COLO829 (cell line): ENCODE data around the gene CHCHD5.
"Not testable (repeated sequence)": the region's sequence is repeated elsewhere in the genome, so short reads cannot be mapped to it uniquely, and the experiment has no call there.

Experiments used
- DNase-seq: peaks from one replicate; pipeline ENCODE4 v3.0.0; 2012; ENCODE audit warnings: low spot score

CHCHD5 gene

DNA sequence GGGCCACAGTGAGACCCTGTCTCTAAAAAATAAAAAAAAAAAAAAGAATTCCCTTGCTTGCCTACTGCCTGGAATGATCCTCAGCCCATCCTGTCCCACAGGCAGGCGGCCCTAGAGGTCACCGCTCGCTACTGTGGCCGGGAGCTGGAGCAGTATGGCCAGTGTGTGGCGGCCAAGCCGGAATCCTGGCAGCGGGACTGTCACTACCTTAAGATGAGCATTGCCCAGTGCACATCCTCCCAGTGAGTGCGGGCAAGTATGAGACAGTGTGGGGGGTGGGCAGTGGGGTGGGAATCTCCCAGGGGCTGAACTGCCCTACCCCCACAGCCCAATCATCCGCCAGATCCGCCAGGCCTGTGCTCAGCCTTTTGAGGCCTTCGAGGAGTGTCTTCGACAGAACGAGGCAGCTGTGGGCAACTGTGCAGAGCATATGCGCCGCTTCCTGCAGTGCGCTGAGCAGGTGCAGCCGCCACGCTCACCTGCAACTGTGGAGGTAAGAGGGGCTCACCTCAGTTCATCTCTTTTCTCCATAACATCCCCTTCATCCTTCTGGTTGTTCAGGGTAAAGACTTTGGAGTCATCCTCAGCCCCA is 1.6 kb downstream of the CHCHD5 start:
- DNase-seq, result no peak

DNA sequence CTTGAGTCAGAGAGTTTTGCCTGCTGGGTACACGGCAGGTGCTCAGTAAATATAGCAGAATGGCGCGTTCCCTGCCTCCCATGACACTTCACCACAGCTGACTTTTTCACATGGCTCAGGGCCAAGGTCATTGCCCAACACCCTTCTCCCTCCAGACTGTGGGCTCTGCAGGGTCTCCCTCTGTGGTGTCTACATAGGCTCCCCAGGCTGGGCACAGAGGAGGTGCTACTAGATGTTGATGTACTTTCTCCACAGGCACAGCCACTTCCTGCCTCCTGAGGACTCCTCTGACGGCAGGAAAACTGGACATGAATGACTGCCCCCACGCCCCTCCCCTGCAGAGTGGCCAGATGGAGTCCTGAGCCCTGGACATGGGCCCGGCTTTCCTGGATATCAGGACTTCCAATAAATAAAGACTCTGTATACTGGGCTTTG is 4.2 kb downstream of the CHCHD5 start:
- DNase-seq, result no peak

GRCh38 chr2:112591413-112591812 is 7.0 kb downstream of the CHCHD5 start:
- no peak for DNase-seq

DNA sequence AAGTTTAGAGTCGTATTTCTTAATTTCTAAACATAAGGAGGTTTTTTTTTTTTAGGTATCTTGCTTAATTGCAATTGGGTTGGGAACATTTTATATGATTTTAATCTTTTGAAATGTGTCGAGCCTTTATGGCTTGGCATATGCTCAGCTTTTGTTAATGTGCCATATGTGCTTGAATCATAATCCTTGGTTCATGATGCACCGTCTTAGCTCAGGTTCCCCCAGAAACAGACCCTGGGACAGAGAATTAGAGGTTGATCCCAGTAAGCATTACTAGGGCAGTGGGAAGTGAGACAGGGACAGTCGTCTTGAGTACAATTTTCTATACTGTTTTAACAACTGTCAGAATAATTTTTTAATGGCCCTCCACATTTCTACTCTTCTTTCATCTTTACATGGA is 9.3 kb downstream of the CHCHD5 start:
- no peak for DNase-seq

GRCh38 chr2:112597537-112598322 is 13.3 kb downstream of the CHCHD5 start:
- no peak for DNase-seq

- no peak for DNase-seq
Observed at GRCh38 chr2:112600634-112601033, 16.2 kb downstream of the CHCHD5 start.

GRCh38 chr2:112601754-112602153 is 17.3 kb downstream of the CHCHD5 start:
- no peak for DNase-seq

DNA sequence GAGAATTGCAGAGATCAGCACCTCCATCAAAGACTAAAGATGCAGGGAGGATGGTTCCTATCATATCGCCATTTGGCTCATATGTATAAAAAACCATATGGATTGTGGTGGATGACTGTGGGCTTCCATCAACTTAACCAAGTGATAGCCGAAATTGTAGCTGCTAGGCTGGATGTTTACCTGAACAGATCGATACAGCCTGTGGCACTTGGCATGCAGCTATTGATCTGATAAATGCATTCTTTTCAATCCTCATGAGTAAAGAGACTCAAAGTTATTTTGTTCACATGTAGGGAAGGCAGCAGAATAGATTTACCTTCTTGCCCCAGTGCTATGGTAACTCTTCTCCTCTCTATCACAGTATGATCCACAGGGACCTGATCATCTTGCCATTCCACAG is 18.5 kb downstream of the CHCHD5 start:
- DNase-seq, result no peak

GRCh38 chr2:112603731-112604130 is 19.3 kb downstream of the CHCHD5 start:
- DNase-seq, result no peak

DNA sequence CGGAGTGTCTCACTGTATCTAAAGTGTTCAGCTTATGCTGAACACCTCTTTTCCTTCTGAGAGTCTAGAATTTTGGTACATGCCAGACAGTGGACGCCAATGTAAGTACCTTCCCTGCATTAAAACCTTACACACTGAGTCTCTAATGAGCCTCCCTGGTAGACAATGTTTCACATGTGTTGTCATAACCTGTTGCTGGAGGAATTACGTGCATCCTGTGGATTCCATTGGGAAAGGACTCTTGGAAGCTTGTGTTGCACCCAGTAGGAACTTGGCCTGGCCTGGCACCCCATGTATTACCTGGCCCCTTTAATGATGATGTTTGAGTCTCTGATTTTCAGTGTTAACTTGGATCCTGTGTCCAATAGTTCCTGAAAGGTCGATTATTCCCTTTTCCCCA is 20.5 kb downstream of the CHCHD5 start:
- no peak for DNase-seq

DNA sequence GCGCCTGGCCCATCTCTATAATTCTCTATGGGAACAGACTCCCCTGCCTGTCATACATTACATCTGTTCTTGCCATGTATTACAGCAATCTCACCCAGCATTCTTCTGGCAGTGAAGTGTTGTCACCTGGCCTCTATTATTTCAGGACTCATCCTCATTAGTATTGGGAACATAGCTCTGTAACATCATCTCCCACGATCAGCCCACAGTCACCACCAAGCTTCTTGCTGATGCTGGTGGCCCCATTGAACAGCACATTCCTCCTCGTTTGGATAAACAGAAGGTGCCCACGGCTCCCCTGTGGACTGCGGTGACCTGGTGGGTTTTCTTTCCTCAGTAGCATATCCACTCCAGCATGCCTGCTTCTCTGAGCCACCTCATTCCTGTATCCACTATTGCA is 21.5 kb downstream of the CHCHD5 start:
- DNase-seq, result no peak

- DNase-seq, result no peak
Observed at GRCh38 chr2:112606547-112606946, 22.1 kb downstream of the CHCHD5 start.

DNA sequence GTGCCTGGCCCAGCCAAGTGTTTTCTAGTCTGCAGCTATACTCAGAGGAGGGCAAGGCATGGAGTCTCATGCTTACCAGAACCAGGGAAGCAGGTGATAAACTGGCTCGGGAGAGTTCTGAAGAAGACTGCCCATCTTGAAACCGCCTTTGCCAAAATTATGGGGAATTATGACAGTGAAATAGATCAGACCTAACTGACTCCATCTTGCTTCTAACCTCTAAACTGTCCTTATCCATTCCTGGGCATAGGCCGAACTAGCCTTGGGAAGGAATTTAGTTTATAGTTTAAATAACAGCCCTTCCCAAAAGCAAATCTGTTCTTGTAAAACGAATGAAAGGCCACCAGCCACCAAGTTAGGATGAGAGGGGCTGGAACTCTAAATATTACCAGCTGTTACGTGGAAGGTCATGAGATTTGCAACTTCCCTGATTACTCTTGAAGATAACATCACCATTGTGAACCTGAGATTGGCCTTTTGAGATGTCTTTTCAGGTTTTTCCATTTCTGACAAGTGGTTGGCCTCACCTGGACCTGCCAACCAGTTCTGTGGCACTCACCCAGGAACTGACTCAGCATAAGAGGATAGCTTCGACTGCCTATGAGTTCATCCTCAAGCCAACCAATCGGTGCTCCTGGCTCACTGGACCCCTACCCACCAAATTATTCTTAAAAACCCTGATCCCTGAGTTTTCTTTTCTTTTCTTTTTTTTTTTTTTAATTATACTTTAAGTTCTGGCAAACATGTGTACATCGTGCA is 23.4 kb downstream of the CHCHD5 start:
- no peak for DNase-seq

DNA sequence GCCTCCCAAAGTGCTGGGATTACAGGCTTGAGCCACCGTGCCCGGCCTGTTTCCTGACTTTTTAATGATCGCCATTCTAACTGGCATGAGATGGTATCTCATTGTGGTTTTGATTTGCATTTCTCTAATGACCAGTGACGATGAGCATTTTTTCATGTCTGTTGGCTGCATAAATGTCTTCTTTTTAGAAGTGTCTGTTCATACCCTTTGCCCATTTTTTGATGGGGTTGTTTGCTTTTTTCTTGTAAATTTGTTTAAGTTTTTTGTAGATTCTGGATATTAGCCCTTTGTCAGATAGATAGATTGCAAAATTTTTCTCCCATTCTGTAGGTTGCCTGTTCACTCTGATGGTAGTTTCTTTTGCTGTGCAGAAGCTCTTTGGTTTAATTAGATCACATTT is 24.9 kb downstream of the CHCHD5 start:
- not testable (repeated sequence) for DNase-seq

- not testable (repeated sequence) for DNase-seq
Observed at GRCh38 chr2:112612283-112612682, 27.9 kb downstream of the CHCHD5 start.

GRCh38 chr2:112614201-112614840 is 29.9 kb downstream of the CHCHD5 start:
- no peak for DNase-seq

- DNase-seq, result no peak
Observed at GRCh38 chr2:112615051-112615450, 30.6 kb downstream of the CHCHD5 start.

GRCh38 chr2:112615798-112616197 is 31.4 kb downstream of the CHCHD5 start:
- DNase-seq, result not testable (repeated sequence)

- DNase-seq, result no peak
Observed at GRCh38 chr2:112618383-112618782, 34.0 kb downstream of the CHCHD5 start.

DNA sequence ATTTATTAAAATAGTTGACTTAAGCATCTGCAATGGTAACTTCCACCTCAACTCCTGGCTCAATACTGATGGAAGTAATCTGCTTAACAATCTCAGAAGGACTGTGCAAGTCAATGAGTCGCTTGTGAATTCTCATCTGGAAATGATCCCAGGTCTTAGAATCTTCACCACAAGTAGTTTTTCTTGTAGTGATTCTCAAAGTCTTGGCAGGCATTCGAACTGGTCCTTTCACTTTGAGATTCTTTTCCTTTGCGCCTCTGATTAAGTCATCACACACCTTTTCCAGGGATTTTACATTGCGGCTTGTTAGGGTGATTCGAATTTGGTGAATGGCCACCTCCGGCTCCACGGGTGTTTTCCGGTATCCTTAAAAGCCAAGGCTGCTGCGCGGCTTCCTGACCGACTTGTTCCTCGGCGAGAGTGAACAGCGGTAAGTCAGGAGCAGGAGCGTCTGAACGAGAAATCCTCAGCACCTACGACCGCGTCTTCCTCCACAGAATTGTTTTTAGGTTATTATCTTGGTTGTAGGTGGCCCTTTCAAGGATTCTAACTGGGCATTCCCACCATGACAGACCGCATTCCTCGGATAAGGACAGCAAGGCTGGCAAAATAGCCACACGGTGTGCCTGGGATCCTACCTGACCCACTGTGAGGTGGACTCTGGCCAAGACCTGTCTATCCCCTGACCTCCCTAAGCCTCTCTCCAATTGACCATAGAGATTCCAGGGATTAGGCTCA is 37.5 kb downstream of the CHCHD5 start:
- no peak for DNase-seq

DNA sequence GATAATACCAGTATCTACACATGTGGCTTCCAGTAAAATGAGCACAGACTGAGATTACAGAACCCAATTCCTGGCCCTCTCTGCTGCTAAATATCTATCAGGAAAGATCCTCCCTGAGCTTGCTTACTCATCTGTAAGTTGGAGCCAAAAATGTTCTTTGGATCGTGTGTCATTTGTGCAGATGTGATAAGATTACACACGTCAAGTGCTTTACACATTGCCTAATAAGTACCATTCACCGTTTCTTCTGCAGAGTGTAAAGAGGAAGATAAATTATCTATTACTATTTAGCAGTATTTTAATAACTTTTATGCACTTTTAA is 38.1 kb downstream of the CHCHD5 start:
- DNase-seq, result no peak
